Endothelial cell of hepatic sinusoid (primary cell): ENCODE data around the gene MYH2.
"Not testable (repeated sequence)": the region's sequence is repeated elsewhere in the genome, so short reads cannot be mapped to it uniquely, and the experiment has no call there.

Experiments
- in situ Hi-C: cut with HindIII; loops from 2 replicates; pipeline ENCODE4 v1.10.0; 2017; ENCODE audit warnings: low sequenced_read_pairs

MYH2 gene

DNA sequence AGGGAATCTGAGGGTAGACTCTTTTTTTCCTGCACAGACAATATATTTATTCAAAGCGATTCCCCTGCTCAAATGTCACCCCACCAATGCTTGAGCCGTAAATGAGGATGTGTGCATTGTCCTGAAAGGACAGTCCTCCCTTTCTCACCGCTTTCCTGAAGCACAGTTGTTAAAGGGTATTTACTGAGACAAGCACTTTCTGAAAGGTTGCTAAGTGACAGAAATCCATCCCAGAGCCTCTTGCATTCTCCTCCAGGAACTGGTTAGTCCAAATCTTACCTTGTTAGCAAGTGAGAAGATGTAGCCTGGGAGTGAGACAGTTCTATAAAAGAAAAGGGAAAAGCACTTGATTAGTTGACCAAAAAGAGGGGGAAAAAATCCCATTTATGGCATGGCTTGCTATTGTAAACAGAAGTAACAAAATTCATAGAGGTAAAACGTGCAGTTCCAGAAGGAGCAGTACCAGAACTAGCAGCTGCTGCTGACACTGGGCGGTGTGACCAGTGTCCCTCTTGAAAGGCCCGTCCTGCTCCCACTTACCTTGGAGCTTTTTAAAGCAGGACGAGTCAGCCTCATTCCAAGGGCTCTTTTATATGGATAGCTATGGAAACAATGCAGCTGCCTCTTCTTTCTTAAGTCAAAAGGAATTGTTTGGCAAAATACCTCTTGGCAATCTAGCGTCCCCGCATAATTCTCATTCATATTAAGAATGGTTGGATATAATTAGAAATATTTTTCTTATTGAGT is at the start of gene MYH2:
MYH2 (minus strand) TSS at position 563 of the 747 bp plus-strand sequence. CDS start 1,738 bp downstream, outside the sequence.
- in situ Hi-C loops, result no loop called here

DNA sequence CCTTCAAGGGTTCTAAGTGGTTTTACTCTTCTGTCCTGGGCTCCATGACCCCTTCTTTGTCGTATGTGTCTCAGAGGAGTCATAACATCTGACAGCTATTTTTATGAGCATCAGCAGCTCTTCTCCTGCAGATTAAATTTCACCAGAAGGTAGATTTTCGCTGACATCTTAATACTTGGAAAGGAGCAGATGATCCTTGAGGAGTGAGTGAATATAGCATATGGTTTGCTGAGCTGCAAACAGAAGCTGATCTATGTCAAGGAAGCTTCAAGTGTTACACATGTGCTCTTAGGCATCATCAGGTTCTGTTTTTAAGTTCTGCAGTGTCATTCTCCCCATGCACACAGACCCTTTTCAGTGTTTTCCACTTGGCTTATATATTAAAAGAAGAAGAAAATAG is 49.2 kb upstream of the MYH2 start:
- in situ Hi-C loops, result loop anchor here (5.0 kb wide), 1 partner anchor 126 kb away; no protein-coding TSS in a partner anchor

DNA sequence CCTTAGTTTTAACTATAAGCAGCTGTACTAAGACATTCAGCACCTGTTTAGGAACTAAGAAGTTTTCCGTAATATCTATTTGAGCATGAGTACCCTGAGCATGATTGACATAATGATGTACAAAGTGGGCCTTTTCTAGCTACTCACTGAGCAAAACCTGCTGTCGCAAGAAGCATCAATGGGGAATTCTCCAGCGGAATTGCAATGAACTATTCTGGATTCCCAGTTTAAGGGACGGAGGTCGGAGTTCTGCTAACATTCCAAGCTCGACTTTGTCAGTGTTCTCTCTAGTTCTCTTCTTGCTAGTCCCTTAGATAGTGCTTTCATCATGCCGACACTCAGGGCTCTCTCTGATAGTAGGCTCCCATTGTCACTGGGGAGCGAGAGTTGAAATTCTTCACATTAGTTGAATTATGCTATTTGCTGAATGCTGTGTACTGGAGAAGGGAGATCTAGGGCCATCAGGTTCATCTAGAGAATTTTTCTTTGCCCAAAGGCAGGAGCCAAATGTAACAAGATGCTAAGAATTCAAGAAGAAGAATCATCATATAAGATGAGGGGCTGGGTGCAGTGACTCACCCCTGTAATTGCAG is 40.2 kb upstream of the MYH2 start:
- in situ Hi-C loops, result no loop called here

GRCh38 chr17:10585529-10585928 is 36.1 kb upstream of the MYH2 start:
- in situ Hi-C loops, result no loop called here

GRCh38 chr17:10583834-10584233 is 34.4 kb upstream of the MYH2 start:
- in situ Hi-C loops, result no loop called here

DNA sequence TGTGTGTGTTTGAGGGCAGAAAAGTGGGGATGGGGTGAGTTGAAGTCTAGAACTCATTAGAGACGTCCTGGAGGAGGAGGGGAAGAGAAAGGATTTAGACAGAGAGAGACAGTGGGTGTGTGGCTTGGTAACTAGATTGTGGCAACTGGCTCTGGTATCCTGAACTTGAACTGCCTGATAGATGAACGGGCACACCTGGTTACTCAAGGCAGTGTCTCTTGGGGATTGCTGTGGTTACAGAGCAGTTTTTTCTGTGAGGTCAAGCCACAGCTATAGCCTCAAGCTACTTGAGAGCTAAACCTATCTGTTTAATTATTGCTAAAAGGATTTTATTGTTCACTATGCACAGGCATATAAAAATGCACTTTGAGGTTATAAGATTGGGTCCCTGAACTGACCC is 29.8 kb upstream of the MYH2 start:
- in situ Hi-C loops, result no loop called here

- in situ Hi-C loops, result no loop called here
Measured at GRCh38 chr17:10574324-10574723, 24.9 kb upstream of the MYH2 start.

- in situ Hi-C loops, result no loop called here
Measured at GRCh38 chr17:10563991-10564660, 14.7 kb upstream of the MYH2 start.

GRCh38 chr17:10558049-10558448 is 8.6 kb upstream of the MYH2 start:
- in situ Hi-C loops, result no loop called here

DNA sequence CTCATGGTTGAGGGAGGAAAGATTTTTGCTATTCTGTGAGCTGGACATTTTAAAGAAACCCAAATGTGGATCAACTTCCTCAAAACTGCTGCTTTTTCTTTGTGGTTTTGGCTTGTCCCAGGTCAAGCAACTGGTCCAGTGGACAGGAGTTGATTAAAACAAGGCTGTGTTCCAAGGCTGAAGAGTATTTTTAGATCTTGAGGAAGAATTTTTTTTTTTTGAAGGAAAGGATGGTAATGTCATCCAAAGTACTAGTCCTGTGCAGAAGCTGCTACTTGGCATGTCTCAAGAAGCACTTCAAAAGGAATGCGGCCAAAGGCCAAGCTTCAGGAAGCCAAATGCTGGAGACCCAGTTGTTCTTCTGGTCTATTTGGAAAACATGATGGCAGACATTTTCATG is 8.0 kb upstream of the MYH2 start:
- in situ Hi-C loops, result no loop called here

DNA sequence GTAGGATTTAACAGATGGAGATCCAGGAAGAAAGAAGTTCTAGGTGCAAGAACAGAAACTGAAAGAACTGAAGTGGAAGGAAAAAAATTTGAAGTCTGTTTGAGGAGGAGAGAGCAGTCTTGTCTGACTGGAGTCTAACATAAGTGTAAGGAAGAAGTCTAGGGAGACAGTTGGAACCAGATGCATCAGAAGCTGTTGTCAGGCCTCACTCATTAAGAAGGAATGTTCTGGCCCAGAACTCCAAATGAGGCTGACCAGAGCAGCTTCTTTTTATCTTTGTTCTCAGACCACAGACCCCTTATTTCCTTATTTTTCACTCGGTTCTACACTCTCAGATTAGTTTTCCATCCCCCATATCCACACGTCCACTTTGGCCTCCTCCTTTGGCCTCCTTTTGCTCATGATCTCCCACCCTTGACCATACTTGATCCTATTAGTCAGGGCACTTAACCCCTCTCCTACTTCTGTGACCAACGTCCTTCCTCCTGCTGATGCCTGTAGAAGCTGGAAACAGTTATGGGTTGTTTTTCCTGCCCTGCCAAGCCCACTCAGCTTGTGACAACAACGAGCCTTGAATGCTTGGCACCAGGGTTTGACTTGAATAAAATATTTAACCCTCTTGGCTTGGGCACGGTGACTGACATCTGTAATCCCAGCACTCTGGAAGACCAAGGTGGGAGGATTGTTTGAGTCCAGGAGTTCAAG is 7.0 kb upstream of the MYH2 start:
- in situ Hi-C loops, result no loop called here

GRCh38 chr17:10550014-10550413 is 556 bp upstream of the MYH2 start:
- in situ Hi-C loops, result no loop called here

GRCh38 chr17:10547351-10547750 is 2.1 kb downstream of the MYH2 start:
- in situ Hi-C loops, result no loop called here

DNA sequence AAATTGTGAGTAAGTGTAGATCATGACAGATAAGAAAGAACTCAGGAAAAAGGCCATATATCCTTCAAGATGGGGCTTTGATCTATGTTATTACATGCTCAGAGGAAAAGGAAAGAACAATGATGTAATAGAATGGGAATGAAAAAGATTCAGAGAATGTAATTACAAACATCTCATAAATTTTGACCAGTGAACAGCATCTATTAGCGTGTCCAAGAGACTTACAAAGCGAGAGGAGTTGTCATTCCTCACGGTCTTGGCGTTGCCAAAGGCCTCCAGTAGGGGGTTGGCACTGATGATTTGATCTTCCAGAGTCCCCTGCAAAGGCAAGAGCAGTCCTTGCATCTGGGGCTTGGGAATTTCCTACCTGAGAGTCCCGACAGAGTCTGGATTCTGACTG is 6.0 kb downstream of the MYH2 start:
- in situ Hi-C loops, result not testable (repeated sequence)

DNA sequence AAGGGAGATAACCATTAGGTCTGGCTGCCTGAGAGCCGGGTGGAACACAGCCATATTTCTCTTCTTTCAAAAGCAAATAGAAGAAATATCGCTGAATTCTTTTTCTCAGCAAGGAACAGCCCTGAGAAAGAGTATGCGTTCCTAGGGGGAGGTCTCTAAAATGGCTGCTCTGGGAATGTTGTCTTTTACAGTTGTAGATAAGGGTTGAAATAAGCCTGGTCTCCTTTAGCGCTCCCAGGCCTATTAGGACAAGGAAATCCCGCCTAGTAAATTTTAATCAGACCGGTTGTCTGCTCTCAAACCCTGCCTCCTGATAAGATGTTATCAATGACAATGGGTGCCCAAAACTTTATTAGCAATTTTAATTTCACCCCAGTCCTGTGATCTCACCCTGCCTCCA is 8.3 kb downstream of the MYH2 start:
- in situ Hi-C loops, result not testable (repeated sequence)

- in situ Hi-C loops, result no loop called here
Measured at GRCh38 chr17:10532026-10532425, 17.4 kb downstream of the MYH2 start.

DNA sequence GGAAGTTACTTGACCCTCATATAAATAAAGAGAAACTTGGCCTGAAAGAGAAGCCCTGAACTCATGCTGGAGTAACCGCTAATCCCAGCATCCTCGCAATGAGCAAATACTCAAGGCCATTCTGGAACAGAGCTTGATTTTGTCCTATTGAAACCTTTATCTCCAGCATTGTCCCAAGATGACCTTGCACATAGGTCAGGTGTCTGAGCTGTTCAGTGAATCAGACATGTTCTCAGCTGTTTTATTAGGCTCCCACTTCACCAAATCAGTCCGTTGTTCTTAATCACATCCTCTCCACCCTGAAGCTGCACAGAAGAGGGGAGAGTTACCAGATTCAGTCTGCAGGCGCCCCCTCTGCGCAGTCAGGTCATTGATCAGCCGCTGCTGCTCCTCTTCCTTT is 22.0 kb downstream of the MYH2 start:
- in situ Hi-C loops, result no loop called here

DNA sequence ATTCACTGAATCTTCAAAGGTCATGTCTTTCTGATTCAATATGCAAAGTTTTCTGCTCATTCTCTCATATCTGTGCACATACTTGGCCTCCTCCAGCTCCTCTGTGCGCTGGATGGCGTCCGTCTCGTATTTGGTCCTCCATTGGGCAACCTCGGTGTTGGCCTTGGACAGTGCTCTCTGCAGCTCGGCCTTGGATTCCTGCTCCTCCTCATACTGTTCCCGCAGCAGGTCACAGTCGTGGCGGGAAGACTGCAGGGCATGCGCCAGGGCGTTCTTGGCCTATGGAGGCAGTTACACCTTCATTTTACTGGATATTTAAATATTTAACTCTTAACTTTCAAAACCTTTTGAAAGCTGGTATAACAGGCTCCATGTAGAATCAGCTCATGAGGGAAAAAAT is 22.9 kb downstream of the MYH2 start:
- in situ Hi-C loops, result no loop called here

DNA sequence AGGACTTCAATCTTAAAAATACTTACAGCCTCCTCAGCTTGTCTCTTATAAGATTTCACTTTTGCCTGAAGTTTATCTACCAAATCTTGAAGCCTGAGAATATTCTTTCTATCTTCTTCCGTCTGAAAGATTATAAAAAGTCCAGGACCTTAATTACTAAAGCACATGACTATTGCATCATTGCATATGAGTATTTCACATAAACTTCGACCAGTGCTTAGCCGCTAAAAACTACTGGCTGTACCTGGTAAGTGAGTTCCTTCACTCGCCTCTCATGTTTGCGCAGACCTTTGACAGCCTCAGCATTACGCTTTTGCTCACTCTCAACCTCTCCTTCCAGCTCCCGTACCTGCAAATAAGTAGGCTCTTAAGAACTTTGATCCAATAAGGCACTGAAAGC is 26.4 kb downstream of the MYH2 start:
- in situ Hi-C loops, result no loop called here

DNA sequence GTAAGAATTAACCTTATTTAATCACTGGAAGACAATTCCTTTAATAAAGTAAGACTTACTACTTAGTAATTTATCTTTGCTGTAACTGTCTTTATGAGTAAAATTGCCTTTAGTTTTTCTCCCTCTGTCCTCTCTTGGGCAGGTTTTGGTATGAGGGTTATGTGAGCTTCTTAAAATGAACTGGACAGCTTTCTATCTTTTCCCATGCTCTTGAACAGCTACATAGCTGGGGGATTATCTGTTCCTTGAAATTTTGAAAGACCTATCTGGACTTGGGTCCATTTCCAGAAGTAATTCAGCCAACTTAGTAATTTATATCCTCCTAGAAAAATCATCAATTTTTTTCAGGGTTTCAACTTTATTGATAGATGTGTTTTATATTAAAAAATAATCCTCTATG is 27.5 kb downstream of the MYH2 start:
- in situ Hi-C loops, result no loop called here

- in situ Hi-C loops, result no loop called here
Measured at GRCh38 chr17:10518271-10519037, 31.0 kb downstream of the MYH2 start, which contains the start of gene MYH1. MYH1 (minus strand) TSS chr17:10518542; CDS start chr17:10516642, 1,900 bp downstream.
